ENCODE data around the gene SLCO4A1.

Gene SLCO4A1

DNA sequence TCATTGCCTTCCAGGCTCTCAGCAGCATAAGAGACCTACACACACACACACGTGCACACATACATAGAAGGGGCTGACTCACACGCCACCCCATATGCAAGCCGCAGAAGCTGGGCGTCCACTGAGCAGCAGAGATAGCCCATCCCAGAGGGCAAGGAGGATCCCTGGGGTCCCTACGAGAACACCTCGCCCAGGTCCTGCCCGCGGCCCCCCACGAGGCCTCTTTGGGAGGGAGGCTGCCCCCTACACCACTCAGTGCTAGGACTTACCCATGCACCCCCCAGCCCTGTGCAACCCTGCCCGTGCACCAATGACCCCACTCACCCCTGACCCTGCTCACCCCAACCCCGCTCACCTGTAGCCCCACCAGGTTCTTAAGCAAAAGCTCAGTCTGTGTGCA, 45.8 kb downstream of the SLCO4A1 start:
- no peak for DNase-seq

DNA sequence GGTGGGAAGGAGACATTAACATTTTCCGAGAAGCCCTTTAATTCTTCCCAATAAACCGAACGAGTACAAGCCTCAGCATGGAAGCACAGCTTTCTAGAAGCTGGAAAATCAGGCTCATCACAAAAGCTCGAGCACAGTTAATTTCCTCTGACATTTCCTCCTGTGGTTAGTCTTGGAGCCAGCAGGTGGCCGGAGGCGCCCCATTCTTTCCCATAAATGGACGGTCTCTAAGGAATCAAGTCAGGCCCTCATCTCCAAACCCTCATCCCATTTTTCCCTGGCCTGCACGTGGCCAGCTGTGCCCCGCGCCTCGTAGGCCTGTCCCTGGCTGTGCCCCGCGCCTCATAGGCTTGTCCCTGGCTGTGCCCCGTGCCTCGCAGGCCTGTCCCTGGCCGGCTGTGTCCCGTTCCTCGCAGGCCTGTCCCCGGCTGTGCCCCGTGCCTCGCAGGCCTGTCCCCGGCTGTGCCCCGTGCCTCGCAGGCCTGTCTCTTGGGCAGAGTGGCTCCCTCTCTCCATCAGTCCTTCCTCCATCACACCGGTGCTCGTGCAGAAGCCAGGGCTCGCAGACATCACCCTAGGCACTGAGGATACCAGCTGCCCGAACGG, 46.7 kb downstream of the SLCO4A1 start:
- DNase-seq: no peak

DNA sequence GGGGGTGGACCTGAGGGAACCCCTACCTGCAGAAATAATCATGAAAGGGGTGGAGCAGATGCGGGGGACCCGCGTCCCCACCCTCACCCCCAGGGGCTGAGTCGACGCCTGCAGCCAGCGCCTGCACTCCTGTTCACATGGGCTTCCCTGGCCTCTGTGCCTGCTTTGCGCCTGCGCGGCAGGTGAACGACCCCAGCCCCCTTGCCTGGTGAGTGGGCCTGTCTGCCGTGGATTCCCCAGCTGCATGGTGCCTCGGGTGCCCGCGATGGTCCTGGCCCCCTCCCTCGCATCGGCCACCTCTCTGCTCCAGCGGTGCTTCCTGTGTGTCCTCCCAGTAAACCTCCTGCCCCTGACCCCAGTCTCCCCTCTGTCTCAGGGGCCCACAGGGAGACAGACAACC, 47.6 kb downstream of the SLCO4A1 start:
- no peak for DNase-seq

DNA sequence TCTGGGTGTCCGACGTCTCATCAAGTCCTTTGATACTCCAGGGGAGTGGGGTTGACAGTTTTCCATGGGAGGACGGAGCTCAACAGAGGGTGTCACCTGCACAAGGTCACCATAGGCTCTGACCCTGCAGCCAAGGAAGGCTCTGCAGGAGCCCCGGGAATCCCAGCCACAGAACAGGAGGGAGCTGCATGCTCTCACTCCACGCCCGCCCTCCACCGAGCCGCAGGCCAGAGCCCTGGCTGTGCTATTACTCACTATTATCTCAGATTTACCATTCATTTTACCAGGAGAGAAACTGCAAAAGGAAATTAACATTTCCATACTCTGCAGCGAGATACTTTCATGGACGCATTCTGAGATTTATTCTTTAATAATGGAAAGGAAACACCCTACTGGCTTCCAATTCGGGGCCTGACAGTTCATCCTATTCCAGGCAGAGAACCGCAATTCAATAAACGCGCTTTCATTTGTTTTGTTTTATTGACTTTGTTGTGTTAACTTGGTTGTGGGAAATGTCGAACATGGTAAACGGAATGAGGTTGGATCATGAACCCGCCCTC, 48.0 kb downstream of the SLCO4A1 start:
- no peak for DNase-seq

DNA sequence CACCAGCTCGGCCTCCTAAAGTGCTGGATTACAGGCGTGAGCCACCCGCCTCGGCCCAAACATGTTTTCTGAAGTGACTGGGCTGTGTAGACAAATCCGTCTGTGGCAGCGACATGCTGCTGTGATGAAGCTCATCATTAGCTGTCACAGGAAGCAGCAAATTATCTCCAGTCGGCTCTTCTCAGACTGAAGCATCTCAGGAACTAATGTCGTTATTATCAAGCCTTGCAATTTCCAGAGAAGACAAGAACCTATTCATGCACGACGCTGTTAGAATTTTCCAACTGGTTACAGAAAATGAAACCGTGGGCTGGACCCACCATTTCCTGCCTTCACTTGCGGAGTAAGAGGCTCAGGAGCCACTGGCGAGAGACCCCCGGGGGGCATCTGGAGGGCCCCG, 49.2 kb downstream of the SLCO4A1 start:
- no peak for DNase-seq

DNA sequence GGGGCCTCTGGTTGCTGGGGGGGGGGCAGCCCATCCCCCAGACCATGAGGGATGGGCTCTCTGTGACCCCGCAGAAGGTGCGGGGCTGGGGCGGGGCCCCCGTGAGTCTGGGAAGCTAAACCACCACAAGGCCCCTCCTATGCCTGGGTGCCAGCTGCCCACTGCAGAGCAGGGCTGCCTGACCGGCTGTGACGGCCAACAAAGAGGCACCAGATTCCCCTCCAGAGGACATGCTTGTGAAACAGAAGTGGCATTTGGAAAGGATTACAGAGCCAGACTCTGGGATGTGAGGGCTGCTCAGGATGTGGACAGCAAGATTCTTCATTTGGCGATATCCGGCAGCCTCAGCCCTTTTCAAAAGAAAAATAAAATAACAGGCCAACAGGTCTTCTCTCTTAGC, 49.9 kb downstream of the SLCO4A1 start:
- no peak for DNase-seq

DNA sequence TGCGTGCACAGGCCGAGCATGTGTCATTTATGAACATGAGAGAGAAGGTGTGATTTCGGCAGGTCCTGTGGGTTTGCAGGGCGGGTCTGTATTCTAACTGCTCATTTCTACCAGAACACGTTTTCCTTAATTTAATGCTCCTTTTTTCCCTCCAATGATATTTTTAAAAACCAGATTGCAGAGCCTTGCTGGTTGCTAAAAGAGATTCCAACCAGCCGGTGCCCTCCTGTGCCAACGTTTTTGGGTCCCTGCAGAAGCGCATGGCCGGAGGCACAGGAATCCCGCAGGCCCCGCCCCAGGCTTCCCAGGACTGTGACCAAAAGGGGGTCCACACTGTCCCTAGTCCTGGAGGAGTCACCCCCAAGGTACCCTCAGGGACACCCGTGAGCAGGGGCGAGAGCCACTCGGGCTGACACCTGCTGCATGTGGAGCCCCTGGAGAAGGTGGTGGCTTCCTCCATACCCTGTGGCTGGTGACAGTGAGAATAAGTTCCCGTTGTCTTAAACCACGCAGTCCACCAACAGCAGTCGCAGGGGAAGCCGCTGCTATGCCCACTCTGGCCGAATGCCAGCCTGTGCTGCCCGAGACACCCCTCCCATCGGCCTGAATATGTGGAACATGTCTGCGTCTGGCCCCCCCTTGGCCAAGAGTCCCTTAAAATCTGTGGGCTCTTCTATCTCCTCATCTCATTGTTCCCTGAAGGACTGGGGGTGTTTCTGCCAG, 50.7 kb downstream of the SLCO4A1 start:
- peak in 1 of 2 donors; percentile 15 for DNase-seq

DNA sequence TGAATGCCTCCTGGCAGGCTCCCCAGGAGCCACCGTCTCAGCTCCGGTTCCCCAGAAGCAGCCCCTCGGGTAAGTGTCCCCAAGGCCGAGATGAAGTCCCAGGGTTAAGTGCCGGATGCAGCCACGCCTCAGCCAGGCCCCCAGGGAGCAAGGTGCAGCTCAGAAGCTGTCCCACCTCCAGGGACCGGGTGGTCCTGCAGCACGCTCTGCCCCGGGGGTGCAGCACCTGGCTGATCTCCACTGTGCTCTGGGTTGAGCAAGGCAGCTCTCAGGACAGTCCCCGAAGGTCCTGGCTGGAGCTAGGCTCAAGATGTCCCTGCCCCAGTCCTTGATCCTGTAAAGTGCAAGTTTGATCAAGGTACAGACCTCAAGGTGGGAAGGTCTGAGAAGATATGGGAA, 51.2 kb downstream of the SLCO4A1 start:
- DNase-seq: no peak

DNA sequence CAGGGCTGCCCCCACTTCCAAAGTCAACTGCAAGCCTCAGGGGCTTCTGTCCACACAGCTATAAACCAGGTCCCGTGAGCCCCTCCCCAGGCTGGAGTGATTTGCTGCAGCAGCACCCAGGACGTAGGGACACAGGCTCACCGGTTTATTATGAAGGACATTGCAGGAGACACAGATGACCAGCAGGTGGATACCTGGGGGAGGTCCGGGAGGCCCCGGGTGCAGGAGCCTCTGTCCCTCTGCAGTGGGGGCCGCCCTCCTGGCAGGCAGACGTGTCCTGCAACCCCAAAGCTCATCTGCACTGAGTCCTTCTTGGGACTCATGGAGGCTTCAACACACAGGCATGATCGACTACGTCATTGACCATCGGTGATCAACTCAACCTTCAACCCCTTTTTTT, 51.8 kb downstream of the SLCO4A1 start:
- no peak for DNase-seq

DNA sequence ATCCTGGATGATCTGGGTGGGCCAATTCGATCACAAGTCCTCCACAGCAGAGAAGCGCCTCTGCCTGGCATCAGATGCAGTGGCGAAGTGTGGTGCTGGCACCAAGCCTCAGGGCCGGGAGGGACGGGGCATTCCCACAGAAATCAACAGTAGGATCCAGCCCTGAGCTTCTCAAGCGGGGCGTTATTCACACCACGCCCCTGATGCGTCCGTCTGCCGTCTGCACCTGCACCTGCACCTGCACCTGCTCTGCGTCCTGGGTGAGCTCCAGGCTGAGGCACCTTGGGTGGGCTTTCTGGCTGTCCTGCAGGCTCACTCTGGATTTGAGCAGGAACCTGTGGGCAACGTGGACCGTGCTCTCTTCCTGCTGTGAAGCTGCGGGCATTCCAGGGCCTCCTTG, 52.6 kb downstream of the SLCO4A1 start:
- DNase-seq: no peak

DNA sequence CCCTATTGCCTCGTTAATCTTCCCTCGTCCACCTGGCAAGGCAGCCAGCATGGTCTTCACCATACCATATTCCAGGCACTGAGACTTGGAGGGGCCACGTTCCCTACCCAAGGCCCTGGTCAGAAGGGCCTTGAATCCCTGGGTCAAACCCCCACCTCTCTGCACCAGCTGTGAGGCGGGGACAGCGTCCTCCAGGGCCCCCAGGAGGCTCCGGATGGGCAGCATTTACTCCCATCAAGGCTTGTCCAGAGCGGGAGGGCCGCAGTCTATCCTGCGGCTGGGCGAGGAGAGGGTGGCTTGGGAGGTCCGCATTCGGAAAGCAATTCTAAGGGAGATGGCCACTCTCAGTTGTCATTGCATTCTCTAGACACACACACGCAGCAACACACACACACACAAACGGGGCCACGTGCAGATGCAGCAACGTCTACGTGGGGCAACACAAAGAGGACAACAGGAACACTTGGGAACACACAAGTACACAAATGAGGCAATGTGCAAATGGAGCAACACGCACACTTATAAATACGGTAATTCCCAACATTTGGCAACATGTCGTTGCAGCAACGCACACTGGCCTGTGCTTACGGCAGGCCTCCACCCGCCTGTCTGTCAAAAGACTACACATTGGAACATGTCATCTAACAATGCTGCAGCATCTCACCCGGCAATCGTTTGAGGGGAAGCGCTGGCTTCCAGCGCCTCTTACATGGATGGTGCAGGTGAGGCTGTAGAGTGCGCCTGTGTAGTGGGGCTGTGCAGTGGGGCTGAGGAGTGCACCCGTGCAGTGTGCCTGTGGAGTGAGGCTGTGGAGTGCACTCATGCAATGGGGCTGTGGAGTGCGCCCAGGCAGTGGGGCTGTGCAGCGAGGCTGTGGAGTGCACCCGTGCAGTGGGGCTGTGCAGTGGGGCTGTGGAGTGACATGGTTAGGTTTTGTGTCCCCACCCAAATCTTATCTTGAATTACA, 53.4 kb downstream of the SLCO4A1 start:
- peak; percentile 60 to 72 for DNase-seq

DNA sequence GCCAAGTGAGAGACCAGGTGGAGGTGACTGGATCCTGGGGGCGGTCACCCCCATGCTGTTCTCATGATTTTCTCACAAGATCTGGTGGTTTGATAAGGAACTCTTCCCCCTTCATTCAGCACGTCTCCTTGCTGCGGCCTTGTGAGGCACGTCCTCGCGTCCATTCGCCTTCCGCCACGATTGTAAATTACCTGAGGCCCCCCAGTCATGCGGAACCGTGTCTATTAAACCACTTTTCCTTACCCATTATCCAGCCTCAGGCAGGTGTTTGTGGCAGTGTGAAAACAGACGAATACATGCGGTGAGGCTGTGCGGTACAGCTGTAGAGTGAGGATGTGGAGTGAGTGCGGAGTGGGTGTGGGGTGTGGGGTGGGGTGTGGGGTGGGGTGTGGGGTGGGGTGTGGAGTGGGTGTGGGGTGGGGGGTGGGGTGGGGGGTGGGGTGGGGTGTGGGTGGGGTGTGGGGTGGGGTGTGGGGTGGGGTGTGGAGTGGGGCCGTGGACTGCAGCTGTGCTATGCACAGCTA, 54.2 kb downstream of the SLCO4A1 start:
- no peak for DNase-seq

DNA sequence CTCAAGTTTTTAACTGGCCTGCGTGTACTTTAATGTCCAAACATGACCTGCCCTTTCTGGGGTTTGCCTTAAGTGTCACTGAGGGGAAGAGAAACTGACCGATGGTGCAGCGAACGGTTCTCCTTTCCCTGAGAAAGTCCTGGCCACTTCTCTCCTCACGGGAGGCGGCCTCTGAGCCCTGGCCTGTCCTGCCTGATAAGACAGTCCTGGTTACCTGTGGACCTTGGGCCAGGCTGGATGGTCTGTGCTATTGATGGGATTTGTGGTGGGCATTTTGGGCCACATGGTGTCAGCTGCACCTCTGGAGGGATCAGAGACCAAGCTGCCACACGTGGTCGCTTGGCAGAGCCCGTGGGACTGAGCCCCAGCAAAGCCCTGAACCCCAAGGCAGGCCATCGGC, 54.7 kb downstream of the SLCO4A1 start:
- peak; percentile 59 to 70 for DNase-seq

DNA sequence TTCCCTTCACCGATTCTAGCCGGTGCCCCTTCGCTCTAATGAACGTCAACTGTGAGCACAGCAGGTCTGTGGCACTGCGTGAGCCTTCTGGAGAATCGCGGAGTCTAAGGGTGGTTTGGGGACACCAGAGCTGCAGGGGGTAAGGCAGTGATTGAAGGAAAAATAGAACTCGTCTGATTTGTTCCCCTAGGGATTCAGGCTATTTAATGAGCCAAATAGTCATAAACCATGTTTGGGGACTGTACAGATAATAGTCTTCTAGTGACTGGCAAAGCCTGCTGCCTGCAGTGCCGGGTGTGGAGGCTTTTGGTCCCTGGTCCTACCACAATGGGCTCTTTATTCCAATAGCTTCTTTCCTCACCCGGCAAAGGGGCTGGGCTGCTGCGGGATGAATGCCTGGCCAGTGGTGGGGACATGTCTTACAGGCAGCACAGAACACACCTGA, 55.2 kb downstream of the SLCO4A1 start:
- DNase-seq: no peak

DNA sequence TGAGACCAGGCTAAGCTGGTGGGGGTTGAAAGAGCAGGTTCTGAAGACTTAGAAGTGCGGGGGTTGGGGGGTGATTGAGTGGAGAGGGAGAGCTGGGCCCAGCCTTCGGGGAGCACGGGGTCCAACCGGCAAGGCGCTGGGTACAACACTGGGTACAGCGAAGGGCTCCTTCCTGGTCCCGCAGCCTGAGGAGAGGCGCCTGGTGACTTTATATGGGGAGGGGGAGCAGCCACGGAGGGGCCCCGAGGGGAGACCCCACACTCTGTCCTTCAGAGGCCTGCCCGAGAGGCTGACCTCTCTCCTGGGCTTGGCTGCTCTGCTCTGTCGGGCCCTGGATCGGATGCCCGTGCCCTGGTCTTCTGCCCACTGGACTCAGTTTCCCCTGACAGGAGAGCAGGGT, 55.9 kb downstream of the SLCO4A1 start:
- no peak for DNase-seq

DNA sequence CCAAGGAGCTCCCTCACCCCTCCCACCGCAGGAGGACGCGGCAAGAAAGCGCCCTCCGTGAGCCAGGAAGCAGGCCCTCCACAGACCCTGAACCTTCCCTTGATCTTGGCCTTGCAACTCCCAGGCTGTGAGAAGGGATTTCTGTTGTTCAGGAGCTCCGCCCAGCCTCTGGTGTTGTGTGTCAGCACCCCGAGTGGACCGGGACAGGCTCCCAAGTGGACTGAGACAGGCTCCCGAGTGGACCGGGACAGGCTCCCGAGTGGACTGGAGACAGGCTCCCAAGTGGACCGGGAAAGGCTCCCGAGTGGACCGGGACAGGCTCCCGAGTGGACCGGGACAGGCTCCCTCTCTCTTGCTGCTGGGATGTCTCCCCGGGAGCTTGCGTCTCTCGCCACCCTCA, 57.0 kb downstream of the SLCO4A1 start:
- DNase-seq: no peak

DNA sequence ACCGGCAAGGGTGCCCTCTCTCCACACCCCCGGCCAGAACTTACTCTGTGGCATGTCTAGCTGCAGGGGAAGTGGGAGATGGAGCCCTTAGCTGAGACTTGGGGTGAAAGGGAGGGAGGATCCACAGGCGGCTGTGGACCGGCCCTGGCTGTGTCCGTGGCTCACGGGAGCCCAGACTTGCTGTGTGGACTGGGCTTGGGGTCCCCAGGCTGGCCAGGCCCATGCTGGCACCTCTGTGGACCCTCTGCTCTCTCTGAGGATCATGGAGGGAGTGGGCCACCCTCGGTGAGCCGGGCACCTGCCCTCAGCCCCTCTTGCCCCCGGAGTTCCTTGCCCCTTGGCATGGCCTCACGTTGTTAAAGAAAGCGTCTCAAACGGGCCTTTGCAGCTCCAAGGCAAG, 57.4 kb downstream of the SLCO4A1 start:
- no peak for DNase-seq

DNA sequence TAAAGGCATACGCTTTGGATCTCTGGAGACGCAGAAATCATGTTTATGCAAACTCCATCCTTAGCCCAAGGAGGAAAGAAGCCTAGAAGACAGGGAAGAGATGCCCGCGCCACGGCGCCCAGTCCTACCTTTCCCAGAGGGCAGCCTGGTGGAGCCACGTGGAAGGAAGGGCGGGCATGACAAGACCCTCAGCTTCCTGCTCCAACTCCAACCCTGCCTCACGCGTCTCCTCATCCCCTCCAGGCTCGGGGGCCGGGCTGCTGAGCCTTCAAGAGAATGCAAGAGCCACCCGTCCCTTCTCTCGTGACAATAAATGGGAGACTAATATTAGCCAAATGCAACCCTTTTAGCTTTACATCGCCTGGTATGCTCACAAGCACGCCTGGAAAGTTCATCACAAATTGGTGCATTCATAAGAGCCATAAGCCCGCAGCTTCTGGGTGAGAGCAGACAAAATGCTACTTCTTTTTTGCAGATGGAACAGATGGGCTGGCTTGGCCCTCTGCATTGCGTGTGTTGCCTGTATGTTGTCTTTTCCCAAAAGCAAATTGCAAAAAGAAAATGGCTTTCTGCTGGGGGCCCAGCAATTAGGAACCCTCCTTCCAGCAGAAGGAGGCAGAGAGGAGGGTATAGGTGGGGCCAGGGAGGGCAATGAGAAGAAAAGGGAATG, 58.1 kb downstream of the SLCO4A1 start:
- DNase-seq: no peak

DNA sequence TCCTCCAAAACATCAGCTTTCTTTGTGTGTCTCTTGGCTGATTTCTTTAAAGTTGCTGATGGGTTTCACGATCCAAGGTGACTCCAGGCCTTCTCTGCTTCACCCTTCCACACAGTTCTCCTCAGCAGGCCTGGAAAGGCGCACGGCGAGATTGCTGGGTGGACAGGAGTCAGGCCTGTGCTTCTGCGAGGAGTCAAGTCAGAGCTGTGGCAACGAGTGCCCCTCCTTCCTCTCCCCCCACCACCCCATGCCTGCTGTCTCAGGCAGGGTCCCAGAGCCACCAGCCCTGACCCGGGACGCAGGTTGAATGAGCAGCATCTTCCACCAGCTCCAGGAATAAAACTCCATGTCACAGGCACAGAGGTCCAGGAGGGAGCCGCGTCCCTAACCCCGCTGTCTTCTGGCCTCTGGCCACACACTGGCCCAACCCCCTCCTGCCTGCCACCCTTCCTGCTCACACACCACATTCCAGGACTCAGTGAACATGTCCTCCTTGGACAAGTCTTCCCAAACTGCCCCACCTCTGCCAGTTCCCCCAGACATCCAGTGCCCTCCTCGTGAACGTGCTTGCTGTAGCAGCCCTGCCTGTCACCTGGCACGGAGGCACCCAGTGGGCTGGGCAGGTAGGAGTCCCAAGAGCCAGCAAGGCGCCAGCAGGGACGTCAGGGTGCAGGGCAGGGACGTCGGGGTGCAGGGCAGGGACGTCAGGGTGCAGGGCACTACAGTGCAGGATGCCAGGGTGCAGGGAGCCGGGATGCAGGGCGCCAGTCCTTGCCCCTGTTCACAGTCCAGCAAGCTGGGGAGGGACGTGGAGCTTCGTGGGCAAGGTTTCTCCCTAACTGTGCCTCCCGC, 59.1 kb downstream of the SLCO4A1 start:
- no peak for DNase-seq

DNA sequence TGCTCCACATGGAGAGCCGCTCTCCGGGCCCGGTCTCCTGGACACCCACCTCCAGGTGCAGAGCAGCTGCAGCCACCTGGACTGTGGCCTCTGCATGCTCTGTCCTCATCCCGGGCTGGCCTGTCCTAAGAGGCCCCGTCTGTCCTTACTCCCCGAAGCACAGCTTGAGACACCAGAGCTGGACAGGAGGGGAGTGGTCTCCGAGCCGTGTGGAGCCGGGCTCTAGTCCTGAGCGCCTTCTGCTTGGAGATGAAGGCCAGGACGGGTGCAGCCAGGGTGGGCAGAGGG, 59.7 kb downstream of the SLCO4A1 start:
- no peak for DNase-seq
